HL-60/S4 treated with retinoic acid at 250 ng/mL for 4 days and 3 days (cell line): ENCODE measurements around the gene BRD3.
"Not testable (repeated sequence)": the region's sequence is repeated elsewhere in the genome, so short reads cannot be mapped to it uniquely, and the experiment has no call there.

Source experiments
- in situ Hi-C: fragments of 300-500 bp; cut with MboI; formaldehyde crosslinking; loops from 2 replicates; pipeline ENCODE4 v1.7.0; 2022; ENCODE audit warnings: low sequenced_read_pairs

BRD3 gene

GRCh38 chr9:134067904-134068743 is at the start of gene BRD3:
TSS of gene BRD3 (minus strand) at chr9:134068026. CDS start at chr9:134053477, 14,549 bp downstream.
- in situ Hi-C loops = no loop called here

- in situ Hi-C loops = no loop called here
Measured at GRCh38 chr9:134112561-134112960, 44.7 kb upstream of the BRD3 start.

- in situ Hi-C loops = no loop called here
Measured at GRCh38 chr9:134111064-134111463, 43.2 kb upstream of the BRD3 start.

- in situ Hi-C loops = no loop called here
Measured at GRCh38 chr9:134103391-134103998, 35.7 kb upstream of the BRD3 start.

GRCh38 chr9:134101623-134102149 is 33.9 kb upstream of the BRD3 start:
- in situ Hi-C loops = no loop called here

GRCh38 chr9:134101133-134101532 is 33.3 kb upstream of the BRD3 start:
- in situ Hi-C loops = not testable (repeated sequence)

GRCh38 chr9:134100040-134100439 is 32.2 kb upstream of the BRD3 start:
- in situ Hi-C loops = no loop called here

GRCh38 chr9:134099123-134099761 is 31.4 kb upstream of the BRD3 start:
- in situ Hi-C loops = loop anchor here (25.0 kb wide), 1 partner anchor 312 kb away; no protein-coding TSS in a partner anchor

- in situ Hi-C loops = loop anchor here (25.0 kb wide), 1 partner anchor 303 kb away; no protein-coding TSS in a partner anchor
Measured at GRCh38 chr9:134089972-134090371, 22.1 kb upstream of the BRD3 start.

GRCh38 chr9:134088063-134088725 is 20.4 kb upstream of the BRD3 start:
- in situ Hi-C loops = loop anchor here (25.0 kb wide), 1 partner anchor 301 kb away; no protein-coding TSS in a partner anchor

GRCh38 chr9:134085674-134086073 is 17.8 kb upstream of the BRD3 start:
- in situ Hi-C loops = loop anchor here (25.0 kb wide), 1 partner anchor 298 kb away; no protein-coding TSS in a partner anchor

GRCh38 chr9:134083451-134083850 is 15.6 kb upstream of the BRD3 start:
- in situ Hi-C loops = loop anchor here (25.0 kb wide), 1 partner anchor 296 kb away; no protein-coding TSS in a partner anchor

GRCh38 chr9:134076644-134077043 is 8.8 kb upstream of the BRD3 start:
- in situ Hi-C loops = loop anchor here (25.0 kb wide), 1 partner anchor 289 kb away; no protein-coding TSS in a partner anchor

GRCh38 chr9:134075689-134076088 is 7.9 kb upstream of the BRD3 start:
- in situ Hi-C loops = loop anchor here (25.0 kb wide), 1 partner anchor 288 kb away; no protein-coding TSS in a partner anchor

- in situ Hi-C loops = no loop called here
Measured at GRCh38 chr9:134073500-134073899, 5.7 kb upstream of the BRD3 start.

- in situ Hi-C loops = not testable (repeated sequence)
Measured at GRCh38 chr9:134072683-134073082, 4.9 kb upstream of the BRD3 start.

- in situ Hi-C loops = no loop called here
Measured at GRCh38 chr9:134071149-134071548, 3.3 kb upstream of the BRD3 start.

GRCh38 chr9:134069480-134070399 is 1.9 kb upstream of the BRD3 start:
- in situ Hi-C loops = no loop called here

GRCh38 chr9:134068744-134069479 is 1.1 kb upstream of the BRD3 start:
- in situ Hi-C loops = no loop called here
